Measurements from ENCODE around the gene NRXN3. TPM values are rescaled to one million over a fixed set of nuclear protein-coding genes. Genes with fewer than 3 reads are reported as not detected.

NRXN3 gene
- total and polyA plus RNA-seq, 2 donors (not counting 1 experiment from before 2014, with no cell fraction given): 0.83 to 34.6 TPM

GRCh38 chr14:78424311-78424710, 254.1 kb downstream of the NRXN3 start:
- Histone ChIP-seq H3K9me3 (ENCODE audit: control insufficient read depth, insufficient read depth, low read depth, low read length) (no peaks in the 10 kb centered on the region), H3K27ac (ENCODE audit: insufficient read depth, low read length) (no peak overlapping the region), H3K27me3 (ENCODE audit: control insufficient read depth, insufficient read depth, low read length) (no peaks in the 10 kb centered on the region), H3K36me3 (ENCODE audit: control insufficient read depth, insufficient read depth, low read length) (no peaks in the 10 kb centered on the region), H3K4me1 (ENCODE audit: control insufficient read depth, extremely low read depth, insufficient read depth, low read length) (no peaks in the 10 kb centered on the region), H3K79me2 (ENCODE audit: control insufficient read depth, insufficient read depth, low read length) (no peaks in the 10 kb centered on the region), H2AFZ (ENCODE audit: low read length) (no peak overlapping the region), H3K4me2 (ENCODE audit: extremely low read depth, insufficient read depth, low read length) (no peak overlapping the region), H4K20me1 (ENCODE audit: control insufficient read depth, extremely low read depth, insufficient read depth, low read length) (no peaks in the 10 kb centered on the region), H3K9ac (ENCODE audit: insufficient read depth, low read length) (no peak overlapping the region), H3K4me3 (replicated peaks in 1 of 4; ENCODE audit: control extremely low read depth in 1 of 4, insufficient read depth in 1 of 4, low read depth in 3 of 4, low read length in 4 of 4) (no peak overlapping the region)
- TF ChIP-seq EZH2 (IDR thresholded peaks at IDR 0.05; ENCODE audit: low read length, missing control alignments): no peak
- TF ChIP-seq CTCF (conservative IDR thresholded peaks at IDR 0.05 in 1 of 2, IDR thresholded peaks at IDR 0.05 in 1 of 2; ENCODE audit: low read depth in 1 of 2, low read length in 2 of 2): no peak
- no peak for DNase-seq (ENCODE audit: low read depth in 2 of 2)

DNA sequence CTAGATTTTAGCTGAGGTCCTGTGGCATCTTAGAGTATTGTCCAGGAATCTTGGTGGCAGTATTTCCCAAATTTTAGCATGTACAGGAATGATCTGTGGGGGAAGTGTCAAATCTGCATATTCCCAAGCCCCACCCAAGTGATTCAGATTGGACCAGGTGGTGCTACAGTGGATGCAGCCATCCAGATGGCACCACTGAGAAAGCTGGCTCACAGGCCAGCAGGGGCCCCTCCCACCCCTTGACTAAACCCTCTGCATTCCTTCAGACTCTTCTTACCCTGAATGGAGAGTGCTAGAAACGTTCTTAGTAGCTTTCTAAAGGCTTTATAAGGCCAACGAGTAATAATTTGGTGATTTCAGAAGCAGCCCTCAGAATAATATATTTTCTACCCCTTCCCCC, 255.2 kb downstream of the NRXN3 start:
- H3K79me2 ChIP-seq (ENCODE audit: control insufficient read depth, insufficient read depth, low read length): no peaks in the 10 kb centered on the region
- no peak for DNase-seq (ENCODE audit: low read depth in 2 of 2)
- no peaks in the 10 kb centered on the region for H3K36me3 ChIP-seq (ENCODE audit: control insufficient read depth, insufficient read depth, low read length)
- no peaks in the 10 kb centered on the region for H4K20me1 ChIP-seq (ENCODE audit: control insufficient read depth, extremely low read depth, insufficient read depth, low read length)
- no peak overlapping the region for H3K4me3 ChIP-seq (replicated peaks in 1 of 4; ENCODE audit: control extremely low read depth in 1 of 4, insufficient read depth in 1 of 4, low read depth in 3 of 4, low read length in 4 of 4)
- no peak overlapping the region for H3K27ac ChIP-seq (ENCODE audit: insufficient read depth, low read length)
- no peak overlapping the region for H3K4me2 ChIP-seq (ENCODE audit: extremely low read depth, insufficient read depth, low read length)
- no peaks in the 10 kb centered on the region for H3K4me1 ChIP-seq (ENCODE audit: control insufficient read depth, extremely low read depth, insufficient read depth, low read length)
- TF ChIP-seq EZH2 (IDR thresholded peaks at IDR 0.05; ENCODE audit: low read length, missing control alignments) (no peak), CTCF (conservative IDR thresholded peaks at IDR 0.05 in 1 of 2, IDR thresholded peaks at IDR 0.05 in 1 of 2; ENCODE audit: low read depth in 1 of 2, low read length in 2 of 2) (no peak)
- H3K9me3 ChIP-seq (ENCODE audit: control insufficient read depth, insufficient read depth, low read depth, low read length): no peaks in the 10 kb centered on the region
- no peak overlapping the region for H3K9ac ChIP-seq (ENCODE audit: insufficient read depth, low read length)
- H2AFZ ChIP-seq (ENCODE audit: low read length): no peak overlapping the region
- H3K27me3 ChIP-seq (ENCODE audit: control insufficient read depth, insufficient read depth, low read length): no peaks in the 10 kb centered on the region

DNA sequence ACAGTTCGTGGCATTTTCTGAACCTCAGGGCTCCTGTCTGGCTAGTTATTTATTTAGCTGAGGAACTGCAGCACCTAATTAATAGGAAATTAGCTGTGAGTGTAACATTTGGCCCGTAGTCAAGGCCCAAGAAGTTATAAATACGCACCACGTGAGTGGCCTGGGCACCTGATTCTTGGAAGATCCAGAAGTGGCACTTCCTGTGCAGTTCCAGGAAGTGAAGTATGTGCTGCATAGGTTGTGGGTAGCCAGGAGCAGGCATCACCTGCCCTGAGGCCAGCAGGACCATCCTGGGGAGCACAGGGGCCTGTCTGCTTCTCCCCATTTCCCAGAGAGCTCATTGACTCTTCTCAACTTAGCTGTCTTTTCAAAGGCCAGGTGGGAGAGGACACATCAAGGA, 255.6 kb downstream of the NRXN3 start:
- H3K4me3 ChIP-seq (replicated peaks in 1 of 4; ENCODE audit: control extremely low read depth in 1 of 4, insufficient read depth in 1 of 4, low read depth in 3 of 4, low read length in 4 of 4): no peak overlapping the region
- H3K27ac ChIP-seq (ENCODE audit: insufficient read depth, low read length): no peak overlapping the region
- no peak overlapping the region for H2AFZ ChIP-seq (ENCODE audit: low read length)
- no peak overlapping the region for H3K9ac ChIP-seq (ENCODE audit: insufficient read depth, low read length)
- H3K79me2 ChIP-seq (ENCODE audit: control insufficient read depth, insufficient read depth, low read length): no peaks in the 10 kb centered on the region
- no peaks in the 10 kb centered on the region for H3K36me3 ChIP-seq (ENCODE audit: control insufficient read depth, insufficient read depth, low read length)
- no peaks in the 10 kb centered on the region for H4K20me1 ChIP-seq (ENCODE audit: control insufficient read depth, extremely low read depth, insufficient read depth, low read length)
- DNase-seq (ENCODE audit: low read depth in 2 of 2): no peak
- no peaks in the 10 kb centered on the region for H3K27me3 ChIP-seq (ENCODE audit: control insufficient read depth, insufficient read depth, low read length)
- H3K4me1 ChIP-seq (ENCODE audit: control insufficient read depth, extremely low read depth, insufficient read depth, low read length): no peaks in the 10 kb centered on the region
- H3K4me2 ChIP-seq (ENCODE audit: extremely low read depth, insufficient read depth, low read length): no peak overlapping the region
- TF ChIP-seq CTCF (conservative IDR thresholded peaks at IDR 0.05 in 1 of 2, IDR thresholded peaks at IDR 0.05 in 1 of 2; ENCODE audit: low read depth in 1 of 2, low read length in 2 of 2) (no peak), EZH2 (IDR thresholded peaks at IDR 0.05; ENCODE audit: low read length, missing control alignments) (no peak)
- no peaks in the 10 kb centered on the region for H3K9me3 ChIP-seq (ENCODE audit: control insufficient read depth, insufficient read depth, low read depth, low read length)

All from fibroblast of lung (primary cell).